GM18499 (cell line): ENCODE measurements around the gene ARL15.

Experiments
- ATAC-seq: cut with Tn5 transposase; IDR thresholded peaks from one replicate; pipeline ENCODE4 v1.9.1; 2021; ENCODE audit warnings: moderate number of reproducible peaks; ENCODE audit not compliant: insufficient read depth, unreplicated experiment

The ARL15 gene

GRCh38 chr5:54113060-54113459 lies 197.3 kb downstream of the ARL15 start:
- ATAC-seq, result no peak

- no peak for ATAC-seq
These were observed 200.6 kb downstream of the ARL15 start for GRCh38 chr5:54109626-54110330.

- ATAC-seq, result no peak
These were observed 202.2 kb downstream of the ARL15 start for GRCh38 chr5:54108136-54108535.

GRCh38 chr5:54103871-54104270 lies 206.5 kb downstream of the ARL15 start:
- no peak for ATAC-seq

GRCh38 chr5:54098267-54098666 lies 212.1 kb downstream of the ARL15 start:
- no peak for ATAC-seq

- ATAC-seq, result no peak
These were observed 214.4 kb downstream of the ARL15 start for GRCh38 chr5:54095969-54096368.

GRCh38 chr5:54094706-54095105 lies 215.7 kb downstream of the ARL15 start:
- ATAC-seq, result no peak

- peak; percentile 43 for ATAC-seq
These were observed 216.5 kb downstream of the ARL15 start for GRCh38 chr5:54093861-54094260.

GRCh38 chr5:54093081-54093492 lies 217.3 kb downstream of the ARL15 start:
- no peak for ATAC-seq

GRCh38 chr5:54091307-54092130 lies 218.9 kb downstream of the ARL15 start:
- no peak for ATAC-seq

- no peak for ATAC-seq
These were observed 219.8 kb downstream of the ARL15 start for GRCh38 chr5:54090495-54091120.

- no peak for ATAC-seq
These were observed 222.3 kb downstream of the ARL15 start for GRCh38 chr5:54088081-54088480.

- ATAC-seq, result no peak
These were observed 222.9 kb downstream of the ARL15 start for GRCh38 chr5:54087436-54087835.

GRCh38 chr5:54086191-54086590 lies 224.2 kb downstream of the ARL15 start:
- no peak for ATAC-seq

GRCh38 chr5:54084696-54085095 lies 225.7 kb downstream of the ARL15 start:
- ATAC-seq, result no peak

GRCh38 chr5:54083851-54084250 lies 226.5 kb downstream of the ARL15 start:
- ATAC-seq, result no peak

- no peak for ATAC-seq
These were observed 227.1 kb downstream of the ARL15 start for GRCh38 chr5:54083245-54083644.

GRCh38 chr5:54081415-54081814 lies 229.0 kb downstream of the ARL15 start:
- no peak for ATAC-seq

- no peak for ATAC-seq
These were observed 229.5 kb downstream of the ARL15 start for GRCh38 chr5:54080831-54081230.

- ATAC-seq, result no peak
These were observed 236.6 kb downstream of the ARL15 start for GRCh38 chr5:54073735-54074134.

GRCh38 chr5:54073131-54073530 lies 237.2 kb downstream of the ARL15 start:
- no peak for ATAC-seq
